ENCODE results near the gene MAPKAPK2. TPM values are rescaled to one million over a fixed set of nuclear protein-coding genes. Genes with fewer than 3 reads are reported as not detected.

MAPKAPK2 gene
- total RNA-seq, 1 donor, result 69.8 TPM

- Histone ChIP-seq H3K4me1 (ENCODE audit: insufficient read depth, low read length) (peaks cover 80% of the 10 kb centered on the region), H3K4me3 (ENCODE audit: low read length) (no peak overlapping the region), H3K27me3 (ENCODE audit: insufficient read depth, low read length) (no peaks in the 10 kb centered on the region), H3K9me3 (ENCODE audit: low read depth, low read length) (no peaks in the 10 kb centered on the region)
Observed at GRCh38 chr1:206713070-206713469, 28.4 kb downstream of the MAPKAPK2 start.

- no peaks in the 10 kb centered on the region for H3K9me3 ChIP-seq (ENCODE audit: low read depth, low read length)
- H3K4me3 ChIP-seq (ENCODE audit: low read length), result no peak overlapping the region
Observed at GRCh38 chr1:206713910-206714312, 29.2 kb downstream of the MAPKAPK2 start.

GRCh38 chr1:206714331-206715058 is 29.8 kb downstream of the MAPKAPK2 start:
- Histone ChIP-seq H3K9me3 (ENCODE audit: low read depth, low read length) (no peaks in the 10 kb centered on the region), H3K27me3 (ENCODE audit: insufficient read depth, low read length) (no peaks in the 10 kb centered on the region), H3K4me1 (ENCODE audit: insufficient read depth, low read length) (peaks cover 75% of the 10 kb centered on the region), H3K4me3 (ENCODE audit: low read length) (no peak overlapping the region)

More at GRCh38 chr1:206713910-206714312, 29.2 kb downstream of the MAPKAPK2 start:
- peaks cover 75% of the 10 kb centered on the region for H3K4me1 ChIP-seq (ENCODE audit: insufficient read depth, low read length)
- H3K27me3 ChIP-seq (ENCODE audit: insufficient read depth, low read length), result no peaks in the 10 kb centered on the region

GRCh38 chr1:206715120-206715519 is 30.4 kb downstream of the MAPKAPK2 start:
- Histone ChIP-seq H3K27me3 (ENCODE audit: insufficient read depth, low read length) (no peaks in the 10 kb centered on the region), H3K9me3 (ENCODE audit: low read depth, low read length) (no peaks in the 10 kb centered on the region), H3K4me1 (ENCODE audit: insufficient read depth, low read length) (peaks cover 76% of the 10 kb centered on the region), H3K4me3 (ENCODE audit: low read length) (no peak overlapping the region)

- Histone ChIP-seq H3K4me3 (ENCODE audit: low read length) (no peak overlapping the region), H3K27me3 (ENCODE audit: insufficient read depth, low read length) (no peaks in the 10 kb centered on the region)
Observed at GRCh38 chr1:206715552-206716158, 30.9 kb downstream of the MAPKAPK2 start.

GRCh38 chr1:206716159-206716869 is 31.6 kb downstream of the MAPKAPK2 start:
- Histone ChIP-seq H3K4me1 (ENCODE audit: insufficient read depth, low read length) (peaks cover 77% of the 10 kb centered on the region), H3K27me3 (ENCODE audit: insufficient read depth, low read length) (no peaks in the 10 kb centered on the region), H3K9me3 (ENCODE audit: low read depth, low read length) (no peaks in the 10 kb centered on the region), H3K4me3 (ENCODE audit: low read length) (no peak overlapping the region)

More at GRCh38 chr1:206715552-206716158, 30.9 kb downstream of the MAPKAPK2 start:
- H3K4me1 ChIP-seq (ENCODE audit: insufficient read depth, low read length), result peaks cover 77% of the 10 kb centered on the region
- no peaks in the 10 kb centered on the region for H3K9me3 ChIP-seq (ENCODE audit: low read depth, low read length)

- H3K9me3 ChIP-seq (ENCODE audit: low read depth, low read length), result no peaks in the 10 kb centered on the region
- peaks cover 81% of the 10 kb centered on the region for H3K4me1 ChIP-seq (ENCODE audit: insufficient read depth, low read length)
- H3K27me3 ChIP-seq (ENCODE audit: insufficient read depth, low read length), result no peaks in the 10 kb centered on the region
- H3K4me3 ChIP-seq (ENCODE audit: low read length), result no peak overlapping the region
Observed at GRCh38 chr1:206716870-206717673, 32.4 kb downstream of the MAPKAPK2 start.

GRCh38 chr1:206717674-206717989 is 32.9 kb downstream of the MAPKAPK2 start:
- Histone ChIP-seq H3K9me3 (ENCODE audit: low read depth, low read length) (no peaks in the 10 kb centered on the region), H3K4me3 (ENCODE audit: low read length) (no peak overlapping the region), H3K27me3 (ENCODE audit: insufficient read depth, low read length) (no peaks in the 10 kb centered on the region), H3K4me1 (ENCODE audit: insufficient read depth, low read length) (peaks cover 75% of the 10 kb centered on the region)

- peaks cover 73% of the 10 kb centered on the region for H3K4me1 ChIP-seq (ENCODE audit: insufficient read depth, low read length)
- no peak overlapping the region for H3K4me3 ChIP-seq (ENCODE audit: low read length)
- H3K27me3 ChIP-seq (ENCODE audit: insufficient read depth, low read length), result no peaks in the 10 kb centered on the region
- H3K9me3 ChIP-seq (ENCODE audit: low read depth, low read length), result no peaks in the 10 kb centered on the region
Observed at GRCh38 chr1:206719169-206719839, 34.6 kb downstream of the MAPKAPK2 start.

- Histone ChIP-seq H3K27me3 (ENCODE audit: insufficient read depth, low read length) (no peaks in the 10 kb centered on the region), H3K4me3 (ENCODE audit: low read length) (no peak overlapping the region), H3K4me1 (ENCODE audit: insufficient read depth, low read length) (peaks cover 73% of the 10 kb centered on the region), H3K9me3 (ENCODE audit: low read depth, low read length) (no peaks in the 10 kb centered on the region)
Observed at GRCh38 chr1:206721454-206721853, 36.7 kb downstream of the MAPKAPK2 start.

- no peaks in the 10 kb centered on the region for H3K9me3 ChIP-seq (ENCODE audit: low read depth, low read length)
- H3K27me3 ChIP-seq (ENCODE audit: insufficient read depth, low read length), result no peaks in the 10 kb centered on the region
- H3K4me1 ChIP-seq (ENCODE audit: insufficient read depth, low read length), result peaks cover 74% of the 10 kb centered on the region
- no peak overlapping the region for H3K4me3 ChIP-seq (ENCODE audit: low read length)
Observed at GRCh38 chr1:206722751-206723461, 38.2 kb downstream of the MAPKAPK2 start.

GRCh38 chr1:206723462-206723804 is 38.7 kb downstream of the MAPKAPK2 start:
- Histone ChIP-seq H3K4me1 (ENCODE audit: insufficient read depth, low read length) (peaks cover 77% of the 10 kb centered on the region), H3K9me3 (ENCODE audit: low read depth, low read length) (no peaks in the 10 kb centered on the region), H3K4me3 (ENCODE audit: low read length) (no peak overlapping the region), H3K27me3 (ENCODE audit: insufficient read depth, low read length) (no peaks in the 10 kb centered on the region)

GRCh38 chr1:206723805-206724472 is 39.2 kb downstream of the MAPKAPK2 start:
- Histone ChIP-seq H3K4me1 (ENCODE audit: insufficient read depth, low read length) (peaks cover 79% of the 10 kb centered on the region), H3K27me3 (ENCODE audit: insufficient read depth, low read length) (no peaks in the 10 kb centered on the region), H3K4me3 (ENCODE audit: low read length) (no peak overlapping the region), H3K9me3 (ENCODE audit: low read depth, low read length) (no peaks in the 10 kb centered on the region)

All from mononuclear cell (primary cell).